ENCODE data around the gene CENPM.

Gene CENPM

GRCh38 chr22:41893591-41894375 lies 53.2 kb downstream of the CENPM start:
- no peak for DNase-seq (ENCODE audit: low spot score)

- no peak for DNase-seq (ENCODE audit: low spot score)
Observed at GRCh38 chr22:41892721-41893120, 54.2 kb downstream of the CENPM start.

- DNase-seq (ENCODE audit: low spot score): no peak
Observed at GRCh38 chr22:41891407-41891806, 55.5 kb downstream of the CENPM start.

Measured in COLO829 (cell line).